Measurements from ENCODE around the gene ZFAND2B.

GRCh38 chr2:219221957-219222518, 15.5 kb downstream of the ZFAND2B start:
- TF ChIP-seq TAF1 (IDR thresholded peaks at IDR 0.05; ENCODE audit: borderline replicate concordance, insufficient read depth, low read length) (no peak), POLR2AphosphoS5 (IDR thresholded peaks at IDR 0.05; ENCODE audit: low read depth, low read length) (no peak), SIN3A (IDR thresholded peaks at IDR 0.05; ENCODE audit: borderline replicate concordance, insufficient read depth, low read length) (no peak), FOXP2 (optimal IDR thresholded peaks at IDR 0.05; ENCODE audit: borderline replicate concordance, extremely low read depth, extremely low read length, insufficient read depth) (no peak)
- TF ChIP-seq, protein P1, sequence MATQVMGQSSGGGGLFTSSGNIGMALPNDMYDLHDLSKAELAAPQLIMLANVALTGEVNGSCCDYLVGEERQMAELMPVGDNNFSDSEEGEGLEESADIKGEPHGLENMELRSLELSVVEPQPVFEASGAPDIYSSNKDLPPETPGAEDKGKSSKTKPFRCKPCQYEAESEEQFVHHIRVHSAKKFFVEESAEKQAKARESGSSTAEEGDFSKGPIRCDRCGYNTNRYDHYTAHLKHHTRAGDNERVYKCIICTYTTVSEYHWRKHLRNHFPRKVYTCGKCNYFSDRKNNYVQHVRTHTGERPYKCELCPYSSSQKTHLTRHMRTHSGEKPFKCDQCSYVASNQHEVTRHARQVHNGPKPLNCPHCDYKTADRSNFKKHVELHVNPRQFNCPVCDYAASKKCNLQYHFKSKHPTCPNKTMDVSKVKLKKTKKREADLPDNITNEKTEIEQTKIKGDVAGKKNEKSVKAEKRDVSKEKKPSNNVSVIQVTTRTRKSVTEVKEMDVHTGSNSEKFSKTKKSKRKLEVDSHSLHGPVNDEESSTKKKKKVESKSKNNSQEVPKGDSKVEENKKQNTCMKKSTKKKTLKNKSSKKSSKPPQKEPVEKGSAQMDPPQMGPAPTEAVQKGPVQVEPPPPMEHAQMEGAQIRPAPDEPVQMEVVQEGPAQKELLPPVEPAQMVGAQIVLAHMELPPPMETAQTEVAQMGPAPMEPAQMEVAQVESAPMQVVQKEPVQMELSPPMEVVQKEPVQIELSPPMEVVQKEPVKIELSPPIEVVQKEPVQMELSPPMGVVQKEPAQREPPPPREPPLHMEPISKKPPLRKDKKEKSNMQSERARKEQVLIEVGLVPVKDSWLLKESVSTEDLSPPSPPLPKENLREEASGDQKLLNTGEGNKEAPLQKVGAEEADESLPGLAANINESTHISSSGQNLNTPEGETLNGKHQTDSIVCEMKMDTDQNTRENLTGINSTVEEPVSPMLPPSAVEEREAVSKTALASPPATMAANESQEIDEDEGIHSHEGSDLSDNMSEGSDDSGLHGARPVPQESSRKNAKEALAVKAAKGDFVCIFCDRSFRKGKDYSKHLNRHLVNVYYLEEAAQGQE (IDR thresholded peaks at IDR 0.05; ENCODE audit: insufficient read depth in 1 of 2, low read depth in 2 of 2, low read length in 2 of 2), result no peak
